ENCODE measurements around the gene TRMT10A.
"Not testable (repeated sequence)": the region's sequence is repeated elsewhere in the genome, so short reads cannot be mapped to it uniquely, and the experiment has no call there.

TRMT10A gene

GRCh38 chr4:99540277-99540939, 23.4 kb downstream of the TRMT10A start:
- no peak for DNase-seq

GRCh38 chr4:99537674-99538073, 26.2 kb downstream of the TRMT10A start:
- DNase-seq: no peak

GRCh38 chr4:99536848-99537247, 27.0 kb downstream of the TRMT10A start:
- no peak for DNase-seq

- peak; percentile 35 for DNase-seq
These were observed 27.6 kb downstream of the TRMT10A start for GRCh38 chr4:99536271-99536670.

GRCh38 chr4:99534699-99535098, 29.1 kb downstream of the TRMT10A start:
- not testable (repeated sequence) for DNase-seq

GRCh38 chr4:99529956-99530355, 33.9 kb downstream of the TRMT10A start:
- no peak for DNase-seq

- no peak for DNase-seq
These were observed 34.6 kb downstream of the TRMT10A start for GRCh38 chr4:99529228-99529627.

GRCh38 chr4:99518601-99519295, 45.1 kb downstream of the TRMT10A start:
- no peak for DNase-seq

GRCh38 chr4:99510721-99511120, 53.1 kb downstream of the TRMT10A start, which contains the start of gene C4orf17:
C4orf17 (plus strand) TSS chr4:99511021; CDS start chr4:99513082, 2,061 bp downstream.
- DNase-seq: no peak

- no peak for DNase-seq
These were observed 56.1 kb downstream of the TRMT10A start for GRCh38 chr4:99507762-99508161.

- no peak for DNase-seq
These were observed 56.5 kb downstream of the TRMT10A start for GRCh38 chr4:99507349-99507748.

GRCh38 chr4:99506781-99507180, 57.1 kb downstream of the TRMT10A start:
- no peak for DNase-seq

GRCh38 chr4:99504804-99505502, 58.9 kb downstream of the TRMT10A start:
- DNase-seq: peak; percentile 41

Measured in left hindlimb (tissue), 1 donor.